ENCODE measurements around the gene HMGXB3.

The HMGXB3 gene

DNA sequence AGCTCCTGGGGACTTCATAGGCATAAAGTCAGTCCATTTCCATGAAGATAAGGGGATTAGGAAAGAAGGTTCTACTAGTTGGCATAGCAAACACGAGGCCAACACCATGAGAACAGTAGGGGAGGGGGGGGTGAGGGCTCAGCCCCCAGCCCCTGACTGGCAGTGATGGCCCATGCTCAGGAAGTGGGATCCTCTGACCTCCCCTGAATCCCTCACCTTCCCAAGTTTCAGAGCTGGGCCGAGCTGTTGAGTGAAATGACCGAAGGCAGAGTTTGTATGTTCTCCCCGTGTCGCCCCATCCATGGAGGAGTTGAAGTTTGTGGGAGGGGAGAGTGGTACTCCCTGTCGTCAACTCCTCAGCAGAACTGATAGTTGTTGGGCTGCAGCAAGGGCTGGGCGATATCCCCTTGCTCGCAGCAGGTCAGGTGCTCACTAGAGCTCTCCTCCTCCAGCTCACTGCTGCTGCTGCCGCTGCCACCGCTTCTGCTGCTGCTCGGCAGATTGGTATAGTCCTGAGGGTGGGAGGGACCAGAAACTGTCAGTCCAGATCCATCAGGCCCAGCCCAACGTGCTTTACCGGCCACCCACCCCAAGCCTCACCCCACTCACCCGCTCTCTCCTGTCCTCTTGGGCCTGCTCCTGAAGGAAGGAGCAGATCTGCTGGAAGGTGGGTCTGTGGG, 53.3 kb downstream of the HMGXB3 start:
- no peak for DNase-seq (ENCODE audit: low spot score)

DNA sequence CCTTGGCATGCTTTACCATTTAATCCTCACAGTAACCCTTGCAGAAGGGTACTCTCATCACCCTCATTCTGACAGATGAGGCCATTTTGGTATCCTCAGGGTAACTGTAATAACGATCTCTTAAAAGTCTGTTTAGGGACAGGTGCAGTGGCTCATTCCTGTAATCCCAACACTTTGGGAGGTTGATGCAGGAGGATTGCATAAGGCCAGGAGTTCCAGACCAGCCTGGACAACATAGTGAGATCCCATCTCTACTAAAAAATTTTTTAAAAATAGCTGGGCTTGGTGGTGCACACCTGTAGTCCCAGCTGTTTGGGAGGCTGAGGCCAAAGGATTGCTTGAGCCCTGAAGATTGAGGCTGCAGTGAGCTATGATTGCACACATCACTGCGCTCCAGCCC, 54.0 kb downstream of the HMGXB3 start:
- no peak for DNase-seq (ENCODE audit: low spot score)

DNA sequence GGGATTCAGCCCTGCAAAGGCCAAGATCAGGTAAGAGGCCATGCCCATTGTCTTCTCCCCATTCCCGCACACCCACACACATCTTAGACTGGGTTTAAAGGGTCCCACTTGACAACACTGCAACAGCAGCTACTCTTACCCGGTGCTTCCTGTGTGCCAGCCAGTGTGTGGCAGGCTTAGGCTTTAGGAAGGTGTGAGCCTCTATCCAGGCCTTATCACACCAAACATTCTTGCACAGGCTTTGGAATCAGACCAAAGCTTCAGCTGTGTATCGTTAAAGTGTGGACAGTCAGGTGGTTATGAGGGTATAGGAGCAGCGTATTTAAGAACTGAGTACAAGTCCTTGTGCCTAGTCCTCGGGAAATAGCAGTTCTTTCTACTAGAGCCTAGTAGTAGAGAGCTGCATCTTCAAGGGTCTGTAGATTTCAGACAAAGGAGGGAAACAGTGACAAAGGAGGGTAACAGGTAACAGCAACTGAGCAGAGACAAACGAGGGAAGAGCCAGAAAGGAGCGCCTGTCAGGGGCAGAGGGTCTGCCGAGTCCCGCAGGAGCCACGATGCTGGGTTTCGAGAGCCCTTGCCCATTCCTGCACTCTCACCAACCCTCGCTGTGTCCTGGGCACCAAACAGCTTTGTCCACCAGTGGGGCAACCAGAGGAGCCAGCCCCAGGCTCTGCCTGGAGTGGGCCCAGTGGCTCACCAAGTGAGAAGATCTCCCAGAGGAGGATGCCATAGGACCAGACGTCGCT, 55.0 kb downstream of the HMGXB3 start:
- no peak for DNase-seq (ENCODE audit: low spot score)

DNA sequence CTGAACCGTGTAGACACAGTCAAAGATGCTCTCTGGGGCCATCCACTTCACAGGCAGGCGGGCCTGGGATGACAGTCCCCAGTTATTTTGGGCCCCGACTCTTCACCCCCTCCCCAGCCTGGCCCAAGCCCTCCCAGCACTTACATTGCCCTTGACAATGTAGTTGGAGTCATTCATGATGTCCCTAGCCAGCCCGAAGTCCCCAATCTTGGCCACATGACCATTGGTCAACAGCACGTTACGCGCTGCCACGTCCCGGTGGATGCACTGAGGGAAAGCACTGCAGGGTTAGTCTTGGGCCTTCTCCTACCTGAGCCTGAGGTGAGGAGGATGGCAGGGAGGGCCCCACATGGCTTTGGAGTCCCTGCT, 55.5 kb downstream of the HMGXB3 start:
- no peak for DNase-seq (ENCODE audit: low spot score)

DNA sequence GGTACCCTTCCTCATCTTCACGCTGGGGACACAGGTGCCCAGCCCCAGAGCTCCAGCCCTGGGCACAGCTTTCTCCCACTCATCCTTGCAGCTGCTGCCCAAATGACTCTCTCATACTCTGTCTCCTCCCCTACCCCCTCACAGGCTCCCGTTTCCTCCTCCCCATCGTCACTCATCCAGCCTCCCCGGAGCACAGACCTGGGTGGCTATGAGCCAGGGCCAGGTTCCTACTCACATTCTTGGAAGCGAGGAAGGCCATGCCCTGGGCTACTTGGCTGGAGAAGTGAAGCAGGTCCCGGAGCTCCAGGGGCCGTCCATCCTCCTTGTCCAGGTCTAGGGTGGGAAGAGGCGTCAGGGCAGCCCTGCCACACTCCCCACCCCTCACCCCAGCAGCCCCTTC, 56.5 kb downstream of the HMGXB3 start:
- DNase-seq (ENCODE audit: low spot score): no peak

DNA sequence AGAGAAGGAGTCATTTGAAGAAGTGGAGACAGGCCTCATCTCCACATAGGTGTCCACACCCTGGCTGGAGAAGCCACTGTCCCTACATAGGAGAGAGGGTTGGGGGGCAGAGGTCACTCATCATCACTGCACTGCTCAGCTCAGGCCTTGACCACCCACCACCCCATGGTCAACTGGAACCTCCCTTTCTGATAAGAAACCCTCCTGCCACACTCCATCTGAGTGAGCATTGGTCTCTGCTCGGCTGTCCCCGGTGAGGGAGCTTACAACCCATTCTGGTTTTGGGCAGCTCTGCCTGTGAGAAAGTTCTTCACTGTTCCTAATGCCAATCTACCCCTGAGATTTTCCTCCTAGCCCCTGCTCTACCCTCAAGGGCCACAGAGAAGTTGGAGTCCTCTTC, 57.0 kb downstream of the HMGXB3 start:
- no peak for DNase-seq (ENCODE audit: low spot score)

DNA sequence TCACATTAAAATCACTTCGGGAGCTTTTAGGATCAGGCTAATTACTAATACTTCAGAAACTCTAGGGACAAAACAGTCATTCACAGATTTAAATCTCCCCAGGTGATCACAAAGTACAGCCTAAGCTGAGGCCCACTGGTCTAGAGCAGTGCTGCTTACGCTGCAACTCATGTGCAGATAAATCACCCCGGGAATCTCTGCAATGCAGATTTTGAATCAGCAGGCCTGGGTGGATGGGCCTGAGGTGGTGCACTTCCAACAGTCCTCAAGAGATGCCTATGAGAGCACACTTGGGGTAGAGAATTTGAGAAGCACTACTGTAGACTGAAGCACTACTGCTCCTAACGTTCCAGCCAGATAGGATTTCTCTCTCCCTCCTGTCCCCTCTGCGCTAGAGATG, 57.5 kb downstream of the HMGXB3 start:
- no peak for DNase-seq (ENCODE audit: low spot score)

DNA sequence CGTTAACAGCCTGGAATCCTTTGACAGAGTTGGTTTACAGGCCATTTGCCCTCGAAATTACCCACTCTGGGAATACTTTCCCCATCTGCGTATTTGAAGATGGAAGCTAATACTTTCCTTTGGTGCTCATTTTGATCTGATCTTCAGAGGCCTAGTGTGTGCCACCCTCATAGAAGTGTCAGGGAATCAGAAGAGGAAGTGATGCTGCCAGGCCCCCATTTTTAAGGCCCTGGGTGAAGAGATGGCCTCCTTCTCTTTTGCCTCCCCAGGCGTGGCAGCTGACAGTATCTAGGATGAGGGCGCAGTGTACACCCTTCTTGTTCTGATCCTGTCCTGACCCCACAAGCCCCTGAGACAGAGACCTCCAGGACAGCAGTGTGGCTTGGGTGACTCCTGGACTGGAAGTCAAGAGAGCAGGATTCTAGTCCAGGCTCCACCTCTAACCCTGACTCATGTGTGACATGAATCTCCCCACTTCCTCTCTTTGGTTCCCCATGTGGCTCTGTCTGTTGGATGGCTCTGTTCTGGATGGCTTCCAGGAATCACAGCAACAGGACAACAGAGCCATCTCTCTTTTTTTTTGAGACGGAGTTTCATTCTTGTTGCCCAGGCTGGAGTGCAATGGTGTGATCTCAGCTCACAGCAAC, 58.1 kb downstream of the HMGXB3 start:
- no peak for DNase-seq (ENCODE audit: low spot score)

DNA sequence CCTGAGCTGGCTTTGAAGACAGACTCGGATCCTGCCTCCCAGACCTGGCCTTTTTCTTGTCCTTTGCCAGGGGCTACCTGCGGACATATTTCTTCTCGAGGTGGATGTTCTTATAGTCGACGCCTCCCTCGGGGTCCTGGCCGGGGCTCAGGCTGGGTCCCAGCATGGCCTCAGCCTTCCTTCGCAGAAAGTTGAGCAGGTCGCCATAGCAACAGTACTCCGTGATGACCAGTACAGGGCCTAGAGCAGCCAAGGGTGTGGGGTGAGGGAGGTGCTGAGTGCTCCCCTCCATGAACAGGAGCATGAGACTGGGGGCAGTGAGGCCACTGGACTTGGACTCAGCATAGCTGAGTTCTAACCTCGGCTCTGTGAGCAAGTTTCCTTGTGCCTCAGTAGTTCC, 59.1 kb downstream of the HMGXB3 start:
- DNase-seq (ENCODE audit: low spot score): no peak

DNA sequence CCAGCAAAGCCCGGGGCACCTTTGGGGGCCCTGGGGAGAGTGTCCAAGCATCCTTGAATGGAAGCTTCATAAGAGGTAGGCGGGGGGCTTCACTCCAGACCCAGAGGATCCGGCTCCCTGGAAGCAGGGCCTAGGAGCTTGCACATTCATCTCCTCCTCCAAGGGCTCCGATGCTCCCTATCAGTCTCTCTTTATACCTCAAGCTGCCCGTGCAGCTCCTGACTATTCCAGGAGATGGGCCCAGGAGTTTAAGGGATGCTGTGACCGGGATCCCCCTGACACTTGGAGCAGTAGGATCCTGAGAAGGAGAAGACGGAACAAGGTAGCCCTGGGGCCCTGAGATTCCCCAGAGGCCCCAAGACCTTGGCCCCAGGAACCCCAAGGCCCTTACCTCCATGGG, 59.9 kb downstream of the HMGXB3 start:
- DNase-seq (ENCODE audit: low spot score): no peak

DNA sequence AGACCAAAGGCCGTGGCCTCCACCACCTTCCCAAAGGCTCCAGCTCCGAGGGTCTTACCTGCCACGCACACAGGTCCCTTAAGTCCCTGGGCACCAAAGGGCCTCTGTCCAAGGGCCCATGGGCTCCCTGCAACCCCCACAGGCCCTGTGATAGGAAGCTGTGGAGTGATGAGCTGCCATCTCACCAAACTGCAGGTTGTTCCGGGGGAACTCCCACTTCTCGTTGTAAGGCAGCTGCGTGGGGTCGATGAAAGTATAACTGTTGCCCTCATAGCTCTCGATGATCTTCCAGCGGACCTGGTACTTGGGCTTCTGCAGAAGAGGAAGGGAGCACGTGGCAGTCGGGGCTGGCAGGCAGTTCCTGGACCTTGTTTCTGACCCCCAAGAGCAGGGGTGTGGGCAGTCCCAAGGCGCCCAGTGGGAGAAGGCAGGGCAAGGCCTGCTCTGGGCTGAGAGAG, 61.0 kb downstream of the HMGXB3 start:
- DNase-seq (ENCODE audit: low spot score): no peak

DNA sequence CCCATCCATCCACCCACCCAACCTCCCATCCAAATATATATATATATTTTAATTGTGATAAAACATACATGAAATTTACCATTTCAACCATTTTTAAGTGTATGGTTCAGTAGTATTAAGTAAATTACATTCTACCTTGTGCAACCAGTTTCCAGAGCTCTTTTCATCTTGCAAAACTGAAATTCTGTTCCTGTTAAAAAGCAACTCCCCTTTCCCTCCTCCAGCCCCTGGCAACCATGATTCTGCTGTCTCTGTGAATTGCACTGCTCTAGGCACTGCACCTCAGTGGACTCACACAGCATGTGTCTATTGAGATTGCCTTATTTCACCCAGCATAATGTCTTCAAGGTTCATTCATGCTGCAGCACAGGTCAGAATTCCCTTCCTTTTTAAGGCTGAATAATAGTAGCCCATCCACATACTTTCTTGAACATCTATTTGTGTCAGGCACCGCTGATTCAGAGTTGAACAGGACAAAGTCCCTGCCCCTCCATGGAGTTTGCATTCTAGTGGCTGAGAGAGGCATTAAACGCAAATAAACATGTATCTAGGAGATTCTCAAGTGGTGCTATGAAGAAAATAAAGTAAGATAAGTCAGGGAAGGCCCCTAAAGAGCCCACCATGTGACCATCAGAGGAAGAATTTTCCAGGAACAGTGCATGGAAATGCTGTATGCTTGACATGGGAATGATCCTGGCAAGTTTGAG, 61.8 kb downstream of the HMGXB3 start:
- no peak for DNase-seq (ENCODE audit: low spot score)

DNA sequence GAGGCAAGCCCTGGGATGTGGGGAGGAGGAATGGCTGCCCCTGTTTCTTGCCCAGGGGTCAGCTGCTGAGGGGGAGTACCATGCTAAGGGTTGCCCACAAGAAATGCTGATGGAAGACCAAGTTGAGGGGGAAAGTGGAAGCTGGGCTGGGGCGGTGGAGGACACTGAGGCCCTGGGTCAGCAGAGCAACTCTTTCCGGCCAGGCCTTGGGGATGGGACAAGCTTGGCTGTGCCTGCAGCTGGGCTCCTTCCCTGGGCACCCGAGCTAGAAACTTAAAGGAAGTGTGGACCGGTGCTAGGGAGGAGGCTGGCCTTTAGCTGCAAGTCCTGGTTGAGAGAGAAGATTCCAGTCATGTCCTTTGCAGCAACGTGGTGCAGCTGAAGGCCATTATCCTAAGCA, 63.1 kb downstream of the HMGXB3 start:
- DNase-seq (ENCODE audit: low spot score): no peak

DNA sequence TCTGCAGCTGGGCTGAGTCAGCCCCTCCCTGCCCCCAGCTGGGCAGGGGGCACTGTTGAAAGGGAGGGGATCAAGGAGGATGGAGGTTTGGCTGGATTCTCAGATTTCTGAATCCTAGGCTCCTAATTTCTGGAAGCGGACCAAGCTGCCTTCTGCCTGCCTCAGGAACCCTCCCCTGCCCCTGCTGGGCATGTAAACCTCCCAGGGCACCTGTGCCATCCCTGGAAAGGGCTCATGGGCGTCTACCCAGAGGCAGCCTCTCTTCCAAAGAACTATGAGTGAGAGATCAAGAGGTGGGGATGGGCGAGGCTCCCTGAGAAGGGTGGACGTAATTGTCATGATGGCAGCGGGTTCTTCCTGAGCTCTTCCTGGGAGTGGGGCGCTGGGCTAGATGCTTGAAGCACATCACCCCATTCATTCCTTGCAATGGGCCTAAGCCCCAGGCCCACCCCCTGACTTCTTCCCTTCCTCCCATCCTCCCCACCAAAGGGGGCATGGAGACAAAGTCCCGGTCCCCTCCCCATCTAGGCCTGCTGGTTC, 64.2 kb downstream of the HMGXB3 start:
- no peak for DNase-seq (ENCODE audit: low spot score)

DNA sequence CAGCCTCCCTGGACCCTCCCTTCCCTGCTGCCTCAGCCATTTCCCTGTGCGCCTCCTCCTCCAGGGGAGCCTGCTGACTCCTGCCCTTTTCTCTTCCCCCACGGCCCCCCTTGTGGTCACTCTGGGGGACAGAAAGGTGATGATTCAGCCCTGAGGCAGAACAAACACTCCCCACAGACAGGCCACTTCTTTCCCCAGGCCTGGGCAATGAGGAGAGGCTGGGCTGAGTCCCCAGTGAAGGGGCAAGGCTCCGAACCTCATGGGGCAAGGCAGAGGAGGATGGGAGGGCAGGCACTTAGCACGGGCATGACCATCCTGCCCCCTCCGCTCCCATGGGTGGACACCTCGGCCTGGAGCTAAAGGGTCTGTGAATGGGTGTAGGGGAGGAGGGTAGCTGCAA, 64.8 kb downstream of the HMGXB3 start:
- DNase-seq (ENCODE audit: low spot score): no peak

DNA sequence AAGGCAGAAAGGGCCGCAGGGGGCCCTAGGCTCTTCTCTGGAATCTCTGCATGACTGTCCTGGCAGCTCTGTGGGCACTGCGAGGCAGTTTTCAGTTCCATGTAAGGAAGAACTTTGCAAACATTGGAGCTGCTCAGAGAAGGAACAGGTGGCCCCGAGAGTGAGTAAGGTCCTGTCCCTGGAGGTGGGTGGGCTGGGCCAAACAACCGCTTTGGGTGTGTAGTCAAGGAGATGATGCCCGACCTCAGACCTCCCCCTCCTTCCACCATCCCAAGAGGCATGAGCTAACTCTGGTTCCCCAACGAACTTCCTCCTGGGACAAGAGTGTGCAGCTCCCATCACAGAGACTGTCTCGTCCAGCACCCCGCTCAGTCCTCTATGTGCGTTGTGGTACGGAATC, 65.3 kb downstream of the HMGXB3 start:
- no peak for DNase-seq (ENCODE audit: low spot score)

DNA sequence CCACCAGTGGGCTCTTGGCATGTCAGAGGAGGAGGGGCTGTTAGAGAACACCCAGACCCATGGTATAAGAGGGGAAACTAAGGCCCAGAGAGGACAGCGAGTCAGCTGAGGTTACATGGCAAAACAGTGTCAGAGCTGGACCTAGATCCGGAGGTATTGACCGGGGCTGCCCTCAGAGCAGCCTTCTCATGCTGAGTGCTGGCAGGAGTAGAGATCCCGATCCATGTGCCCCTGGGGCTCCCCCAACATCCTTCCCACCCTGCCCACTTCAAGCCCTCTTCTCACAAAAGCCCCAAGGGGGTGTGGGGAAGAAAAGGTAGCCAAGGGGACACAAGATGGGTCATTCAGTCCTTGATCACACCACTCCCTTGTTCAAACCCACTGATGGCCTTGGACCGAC, 65.9 kb downstream of the HMGXB3 start:
- no peak for DNase-seq (ENCODE audit: low spot score)

DNA sequence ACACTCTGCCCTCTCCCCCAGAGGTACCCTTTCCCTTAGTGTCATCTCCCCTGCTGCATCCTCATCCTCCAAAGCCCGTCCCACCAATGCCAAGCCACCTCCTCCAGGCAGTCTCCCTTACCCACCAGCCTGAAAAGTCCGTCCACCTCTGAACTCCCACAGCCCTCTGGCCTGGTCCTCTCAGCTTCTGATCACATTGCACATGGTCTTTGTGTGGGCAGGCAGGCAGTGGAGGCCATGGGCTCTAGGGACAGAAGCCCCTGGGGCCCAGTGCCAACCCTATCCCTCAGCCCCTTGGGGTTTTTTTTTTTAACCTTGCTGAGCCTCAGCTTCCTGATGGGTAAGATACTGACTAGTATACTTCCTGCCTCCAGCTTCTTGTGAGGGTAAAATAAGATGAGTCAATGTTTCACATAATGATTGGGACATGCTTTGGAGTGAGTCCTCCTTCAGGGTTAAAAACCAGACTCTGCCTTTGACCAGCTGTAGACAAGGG, 66.4 kb downstream of the HMGXB3 start:
- no peak for DNase-seq (ENCODE audit: low spot score)

DNA sequence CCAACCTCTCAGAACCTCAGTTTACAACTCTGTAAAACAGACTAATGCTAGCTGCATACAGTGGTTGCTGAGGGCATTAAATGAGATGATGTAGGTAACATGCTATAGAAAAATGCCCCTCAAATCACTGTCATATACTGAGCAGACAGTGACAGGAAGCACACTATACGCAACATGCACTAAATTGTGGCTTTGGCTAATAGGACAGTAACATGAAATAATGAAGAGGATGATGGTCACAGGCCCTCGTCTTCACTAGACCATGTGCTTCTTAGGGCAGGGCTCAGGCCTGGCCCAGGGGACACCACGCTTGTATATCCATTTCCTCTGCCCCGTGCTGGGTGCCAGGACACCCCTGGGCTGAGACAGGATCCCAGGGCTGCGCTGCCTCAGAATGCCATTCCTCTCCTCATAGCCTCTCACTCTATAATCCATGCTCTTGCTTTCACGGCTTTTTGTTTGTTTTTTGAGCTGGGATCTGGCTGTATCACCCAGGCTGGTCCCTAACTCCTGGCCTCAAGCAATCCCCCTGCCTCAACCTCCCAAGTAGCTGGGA, 66.9 kb downstream of the HMGXB3 start:
- DNase-seq (ENCODE audit: low spot score): no peak

DNA sequence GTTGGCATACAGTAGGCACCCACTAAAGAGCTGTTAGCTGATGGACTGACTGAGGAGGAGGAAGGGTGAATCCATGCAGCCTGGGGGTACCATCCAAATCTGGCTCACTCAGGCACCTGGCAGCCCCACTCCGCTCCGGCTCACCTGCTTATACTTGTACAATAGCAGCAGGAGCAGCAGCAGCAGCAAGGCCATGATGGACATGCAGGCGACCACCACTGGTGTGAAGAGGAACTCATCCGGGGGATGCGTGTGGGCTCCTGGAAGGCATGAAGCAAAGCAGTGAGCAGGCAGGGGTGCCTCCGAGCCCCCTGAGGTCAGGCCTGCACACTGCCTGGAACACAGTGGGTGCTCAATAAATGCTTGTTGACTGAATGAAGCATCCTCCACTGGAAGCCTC, 67.5 kb downstream of the HMGXB3 start:
- no peak for DNase-seq (ENCODE audit: low spot score)

DNA sequence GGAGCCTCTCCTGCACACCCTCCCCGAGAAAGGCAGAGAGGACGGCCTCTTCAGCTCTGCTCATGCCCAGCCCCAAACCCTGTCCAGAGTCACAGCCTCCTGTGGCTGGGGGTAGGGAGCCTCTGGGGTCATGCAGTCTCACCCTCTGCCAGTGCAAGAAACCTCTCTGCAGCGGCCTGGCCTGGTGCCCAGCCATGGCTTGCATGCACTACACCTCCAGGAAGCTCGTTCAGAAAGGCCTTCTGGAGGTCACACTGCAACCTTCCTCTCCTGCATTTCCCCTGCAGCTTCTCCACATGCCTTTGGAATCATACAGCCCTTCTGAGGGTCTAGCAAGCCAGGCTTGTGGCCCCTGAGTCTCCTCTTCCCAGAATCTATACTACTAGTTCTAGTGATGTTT, 67.9 kb downstream of the HMGXB3 start:
- no peak for DNase-seq (ENCODE audit: low spot score)
